ENCODE data around the gene LLGL1.
A peak's percentile ranks its signal among the peaks of the same experiment; 100 is the strongest.

Gene LLGL1

GRCh38 chr17:18238299-18238698 lies 12.9 kb downstream of the LLGL1 start:
- TF ChIP-seq FOXM1 (IDR thresholded peaks at IDR 0.05; ENCODE audit: borderline replicate concordance) (no peak), PKNOX1 (IDR thresholded peaks at IDR 0.05) (no peak), TARDBP (IDR thresholded peaks at IDR 0.05) (no peak), NFRKB (IDR thresholded peaks at IDR 0.05) (no peak), FOXA1 (IDR thresholded peaks at IDR 0.05) (no peak), CTBP1 (IDR thresholded peaks at IDR 0.05; ENCODE audit: borderline replicate concordance) (no peak), FOXK2 (IDR thresholded peaks at IDR 0.05) (no peak), ELF4 (IDR thresholded peaks at IDR 0.05) (no peak), SP1 (IDR thresholded peaks at IDR 0.05) (no peak), LEF1 (IDR thresholded peaks at IDR 0.05; ENCODE audit: borderline replicate concordance) (no peak), HDGF (IDR thresholded peaks at IDR 0.05; ENCODE audit: borderline replicate concordance) (no peak), SUZ12 (IDR thresholded peaks at IDR 0.05) (no peak), BHLHE40 (IDR thresholded peaks at IDR 0.05; ENCODE audit: borderline replicate concordance) (no peak)
- CTCF ChIA-PET: no interaction called here
- POLR2A ChIA-PET: no interaction called here
- no peak for DNase-seq (ENCODE audit: extremely low spot score)

- CTCF ChIA-PET: no interaction called here
- no peak for TF ChIP-seq BHLHE40 (IDR thresholded peaks at IDR 0.05; ENCODE audit: borderline replicate concordance)
- TF ChIP-seq ZNF384 (IDR thresholded peaks at IDR 0.05): no peak
- no peak for DNase-seq (ENCODE audit: extremely low spot score)
- POLR2A ChIA-PET: no interaction called here
These were observed 15.0 kb downstream of the LLGL1 start for GRCh38 chr17:18240449-18240848.

GRCh38 chr17:18241229-18241871 lies 15.9 kb downstream of the LLGL1 start:
- ChIA-PET CTCF (no interaction called here), POLR2A (no interaction called here)
- no peak for DNase-seq (ENCODE audit: extremely low spot score)
- TF ChIP-seq ARNT (IDR thresholded peaks at IDR 0.05) (no peak), PKNOX1 (IDR thresholded peaks at IDR 0.05) (no peak), TARDBP (IDR thresholded peaks at IDR 0.05) (no peak), LEF1 (IDR thresholded peaks at IDR 0.05; ENCODE audit: borderline replicate concordance) (no peak), ELF4 (IDR thresholded peaks at IDR 0.05) (no peak), CTBP1 (IDR thresholded peaks at IDR 0.05; ENCODE audit: borderline replicate concordance) (no peak), SP1 (IDR thresholded peaks at IDR 0.05) (no peak), HDGF (IDR thresholded peaks at IDR 0.05; ENCODE audit: borderline replicate concordance) (no peak), NFRKB (IDR thresholded peaks at IDR 0.05) (no peak)

GRCh38 chr17:18245038-18245776 lies 19.8 kb downstream of the LLGL1 start:
- ChIA-PET CTCF (no interaction called here), POLR2A (no interaction called here)
- no peak for DNase-seq (ENCODE audit: extremely low spot score)
- no peak for TF ChIP-seq FOXK2 (IDR thresholded peaks at IDR 0.05)
- TF ChIP-seq CTBP1 (IDR thresholded peaks at IDR 0.05; ENCODE audit: borderline replicate concordance): no peak
- TF ChIP-seq ARNT (IDR thresholded peaks at IDR 0.05): no peak
- no peak for TF ChIP-seq TARDBP (IDR thresholded peaks at IDR 0.05)
- no peak for TF ChIP-seq PKNOX1 (IDR thresholded peaks at IDR 0.05)

GRCh38 chr17:18246109-18246725 lies 20.8 kb downstream of the LLGL1 start:
- TF ChIP-seq FOXM1 (IDR thresholded peaks at IDR 0.05; ENCODE audit: borderline replicate concordance) (no peak), BHLHE40 (IDR thresholded peaks at IDR 0.05; ENCODE audit: borderline replicate concordance) (no peak), SUZ12 (IDR thresholded peaks at IDR 0.05) (no peak), L3MBTL2 (conservative IDR thresholded peaks at IDR 0.05) (no peak), ZNF384 (IDR thresholded peaks at IDR 0.05) (no peak), ARNT (IDR thresholded peaks at IDR 0.05) (no peak), SP1 (IDR thresholded peaks at IDR 0.05) (no peak), TARDBP (IDR thresholded peaks at IDR 0.05) (no peak), CTBP1 (IDR thresholded peaks at IDR 0.05; ENCODE audit: borderline replicate concordance) (no peak), LEF1 (IDR thresholded peaks at IDR 0.05; ENCODE audit: borderline replicate concordance) (no peak), ELF4 (IDR thresholded peaks at IDR 0.05) (no peak), FOXK2 (IDR thresholded peaks at IDR 0.05) (no peak), NFRKB (IDR thresholded peaks at IDR 0.05) (no peak)
- ChIA-PET POLR2A (no interaction called here), CTCF (no interaction called here)
- DNase-seq (ENCODE audit: extremely low spot score): no peak

GRCh38 chr17:18246880-18247612 lies 21.6 kb downstream of the LLGL1 start:
- peak; percentile 66 for DNase-seq (ENCODE audit: extremely low spot score)
- no peak for TF ChIP-seq PKNOX1 (IDR thresholded peaks at IDR 0.05)
- TF ChIP-seq BHLHE40 (IDR thresholded peaks at IDR 0.05; ENCODE audit: borderline replicate concordance): no peak
- TF ChIP-seq SP1 (IDR thresholded peaks at IDR 0.05): no peak
- no peak for TF ChIP-seq SUZ12 (IDR thresholded peaks at IDR 0.05)
- TF ChIP-seq HDGF (IDR thresholded peaks at IDR 0.05; ENCODE audit: borderline replicate concordance): 0 out of 2 replicates have a peak, but pooled peaks have one; percentile 53
- TF ChIP-seq ZNF384 (IDR thresholded peaks at IDR 0.05): no peak
- ChIA-PET CTCF (no interaction called here), POLR2A (no interaction called here)
